ENCODE data around the gene EYA2. TPM values are rescaled to one million over a fixed set of nuclear protein-coding genes. Genes with fewer than 3 reads are reported as not detected.
"Not testable (repeated sequence)": the region's sequence is repeated elsewhere in the genome, so short reads cannot be mapped to it uniquely, and the experiment has no call there.

The EYA2 gene
- total RNA-seq, 4 donors from 2014 or later: 0.60 to 4.0 (median 0.99) TPM

DNA sequence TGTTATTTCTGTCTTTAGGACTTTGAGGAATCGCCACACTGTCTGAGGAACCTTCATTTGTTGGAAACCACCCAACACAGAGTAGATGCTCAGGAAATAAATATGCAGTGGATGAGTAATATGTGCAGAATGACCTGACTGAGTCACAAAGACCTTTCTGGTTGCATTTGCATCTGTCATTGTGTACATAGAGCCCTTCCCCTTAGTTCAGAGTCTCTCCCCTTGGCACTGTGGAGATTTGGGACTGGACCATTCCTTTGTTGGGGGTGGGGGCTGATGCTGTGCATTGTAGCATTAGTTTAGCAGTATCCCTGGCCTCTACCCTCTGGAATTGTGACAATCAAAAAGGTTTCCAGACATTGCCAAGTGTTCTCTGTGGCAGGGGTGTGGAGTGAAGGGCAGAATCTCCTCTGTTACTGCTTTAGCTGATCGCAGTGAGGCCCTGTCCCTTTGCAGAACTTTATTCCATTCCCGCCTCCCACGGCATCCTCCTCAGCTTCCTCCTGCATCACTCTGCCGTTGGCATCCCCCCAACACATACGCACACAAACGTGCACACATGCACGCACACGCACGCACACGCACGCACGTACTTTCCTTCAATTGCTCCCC, 64.5 kb downstream of the EYA2 start:
- H3K36me3 ChIP-seq: no peaks in the 10 kb centered on the region
- intact Hi-C loops (cut with DNase I; ENCODE audit: low total_unique reads) (no loop called here), in situ Hi-C loops (cut with MboI; ENCODE audit: low sequenced_read_pairs in 4 of 4) (no loop called here)
- TF ChIP-seq POLR2A (IDR thresholded peaks at IDR 0.05): no peak
- TF ChIP-seq, protein P1, sequence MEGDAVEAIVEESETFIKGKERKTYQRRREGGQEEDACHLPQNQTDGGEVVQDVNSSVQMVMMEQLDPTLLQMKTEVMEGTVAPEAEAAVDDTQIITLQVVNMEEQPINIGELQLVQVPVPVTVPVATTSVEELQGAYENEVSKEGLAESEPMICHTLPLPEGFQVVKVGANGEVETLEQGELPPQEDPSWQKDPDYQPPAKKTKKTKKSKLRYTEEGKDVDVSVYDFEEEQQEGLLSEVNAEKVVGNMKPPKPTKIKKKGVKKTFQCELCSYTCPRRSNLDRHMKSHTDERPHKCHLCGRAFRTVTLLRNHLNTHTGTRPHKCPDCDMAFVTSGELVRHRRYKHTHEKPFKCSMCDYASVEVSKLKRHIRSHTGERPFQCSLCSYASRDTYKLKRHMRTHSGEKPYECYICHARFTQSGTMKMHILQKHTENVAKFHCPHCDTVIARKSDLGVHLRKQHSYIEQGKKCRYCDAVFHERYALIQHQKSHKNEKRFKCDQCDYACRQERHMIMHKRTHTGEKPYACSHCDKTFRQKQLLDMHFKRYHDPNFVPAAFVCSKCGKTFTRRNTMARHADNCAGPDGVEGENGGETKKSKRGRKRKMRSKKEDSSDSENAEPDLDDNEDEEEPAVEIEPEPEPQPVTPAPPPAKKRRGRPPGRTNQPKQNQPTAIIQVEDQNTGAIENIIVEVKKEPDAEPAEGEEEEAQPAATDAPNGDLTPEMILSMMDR (IDR thresholded peaks at IDR 0.05 in 4 of 5, conservative IDR thresholded peaks at IDR 0.05 in 1 of 5): no peak
- ATAC-seq (no peak), DNase-seq (no peak)
- no peak overlapping the region for H3K4me3 ChIP-seq
- H3K9me3 ChIP-seq: peaks cover 0 to 4% (median 0%) of the 10 kb centered on the region in 3 donors
- peaks cover 0 to 3% (median 0%) of the 10 kb centered on the region in 3 donors for H3K27me3 ChIP-seq
- H3K4me1 ChIP-seq: no peaks in the 10 kb centered on the region
- H3K27ac ChIP-seq: no peak overlapping the region

DNA sequence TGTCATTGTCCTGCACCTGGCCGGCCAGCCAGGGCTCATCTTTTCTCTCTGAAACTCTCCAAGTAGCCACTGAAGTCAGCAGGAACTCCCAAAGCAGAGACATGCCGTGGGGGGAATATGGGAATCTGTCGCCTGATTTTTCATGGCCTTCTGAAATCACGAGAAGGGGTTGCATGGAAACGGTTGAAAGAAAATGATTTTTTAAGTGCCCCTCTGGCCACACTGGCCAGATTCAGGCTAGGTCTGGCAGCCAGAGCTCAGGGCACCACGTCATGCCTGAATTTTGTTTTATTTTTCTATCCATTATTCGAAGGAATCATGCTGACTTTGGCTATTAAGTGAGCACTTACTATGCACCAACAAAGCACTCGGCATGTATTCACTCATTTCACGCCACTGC, 65.2 kb downstream of the EYA2 start:
- ATAC-seq (no peak), DNase-seq (no peak)
- no peaks in the 10 kb centered on the region for H3K36me3 ChIP-seq
- H3K4me1 ChIP-seq: no peaks in the 10 kb centered on the region
- H3K27me3 ChIP-seq: peaks cover 0 to 3% (median 0%) of the 10 kb centered on the region in 3 donors
- intact Hi-C loops (cut with DNase I; ENCODE audit: low total_unique reads) (no loop called here), in situ Hi-C loops (cut with MboI; ENCODE audit: low sequenced_read_pairs in 4 of 4) (no loop called here)
- H3K27ac ChIP-seq: no peak overlapping the region
- peaks cover 0 to 4% (median 0%) of the 10 kb centered on the region in 3 donors for H3K9me3 ChIP-seq
- TF ChIP-seq, protein P1 (IDR thresholded peaks at IDR 0.05 in 4 of 5, conservative IDR thresholded peaks at IDR 0.05 in 1 of 5): no peak
- no peak for TF ChIP-seq POLR2A (IDR thresholded peaks at IDR 0.05)
- H3K4me3 ChIP-seq: no peak overlapping the region

DNA sequence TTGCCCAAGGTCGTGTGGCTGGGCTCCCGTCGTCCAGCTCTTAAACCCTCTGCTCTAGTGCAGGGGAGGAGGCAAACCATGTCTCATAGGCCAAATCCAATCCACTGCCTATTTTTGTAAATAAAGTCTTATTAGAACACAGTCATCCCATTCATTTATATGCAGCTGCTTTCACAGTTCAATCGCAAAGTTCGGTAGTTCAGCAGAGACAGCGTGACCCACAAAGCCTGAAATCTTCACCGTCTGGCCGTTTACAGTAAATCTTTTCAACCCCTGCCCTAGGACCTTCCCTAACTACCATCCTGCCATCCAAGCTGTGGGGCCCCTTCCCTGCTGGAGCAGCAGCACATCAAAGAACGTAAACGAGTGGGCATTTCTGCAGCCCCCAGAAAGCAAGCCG, 65.9 kb downstream of the EYA2 start:
- DNase-seq (no peak), ATAC-seq (no peak)
- peaks cover 0 to 3% (median 0%) of the 10 kb centered on the region in 3 donors for H3K27me3 ChIP-seq
- no peak overlapping the region for H3K4me3 ChIP-seq
- in situ Hi-C loops (cut with MboI; ENCODE audit: low sequenced_read_pairs in 4 of 4) (no loop called here), intact Hi-C loops (cut with DNase I; ENCODE audit: low total_unique reads) (no loop called here)
- no peaks in the 10 kb centered on the region for H3K36me3 ChIP-seq
- peaks cover 0 to 4% (median 0%) of the 10 kb centered on the region in 3 donors for H3K9me3 ChIP-seq
- H3K27ac ChIP-seq: no peak overlapping the region
- TF ChIP-seq, protein P1 (IDR thresholded peaks at IDR 0.05 in 4 of 5, conservative IDR thresholded peaks at IDR 0.05 in 1 of 5): no peak
- TF ChIP-seq POLR2A (IDR thresholded peaks at IDR 0.05): no peak
- H3K4me1 ChIP-seq: no peaks in the 10 kb centered on the region

DNA sequence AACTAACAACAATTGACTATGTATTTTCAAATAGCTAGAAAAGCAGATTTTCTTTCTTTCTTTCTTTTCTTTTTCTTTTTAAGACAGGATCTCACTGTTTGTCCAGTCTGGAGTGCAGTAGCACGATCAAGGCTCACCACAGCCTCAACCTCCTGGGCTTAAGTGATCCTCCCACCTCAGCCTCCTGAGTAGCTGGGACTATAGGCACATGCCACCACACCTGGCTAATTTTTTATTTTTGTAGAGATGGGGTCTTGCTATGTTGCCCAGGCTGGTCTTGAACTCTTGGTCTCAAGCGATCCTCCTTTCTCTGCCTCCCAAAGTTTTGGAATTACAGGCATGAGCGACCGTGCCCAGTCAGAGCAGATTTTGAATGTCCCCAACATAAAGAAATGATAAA, 67.3 kb downstream of the EYA2 start:
- H3K4me3 ChIP-seq; ATAC-seq; intact Hi-C loops (cut with DNase I; ENCODE audit: low total_unique reads); H3K4me1 ChIP-seq; in situ Hi-C loops (cut with MboI; ENCODE audit: low sequenced_read_pairs in 4 of 4); H3K9me3 ChIP-seq; H3K36me3 ChIP-seq; H3K27me3 ChIP-seq; DNase-seq; H3K27ac ChIP-seq: not testable (repeated sequence)

DNA sequence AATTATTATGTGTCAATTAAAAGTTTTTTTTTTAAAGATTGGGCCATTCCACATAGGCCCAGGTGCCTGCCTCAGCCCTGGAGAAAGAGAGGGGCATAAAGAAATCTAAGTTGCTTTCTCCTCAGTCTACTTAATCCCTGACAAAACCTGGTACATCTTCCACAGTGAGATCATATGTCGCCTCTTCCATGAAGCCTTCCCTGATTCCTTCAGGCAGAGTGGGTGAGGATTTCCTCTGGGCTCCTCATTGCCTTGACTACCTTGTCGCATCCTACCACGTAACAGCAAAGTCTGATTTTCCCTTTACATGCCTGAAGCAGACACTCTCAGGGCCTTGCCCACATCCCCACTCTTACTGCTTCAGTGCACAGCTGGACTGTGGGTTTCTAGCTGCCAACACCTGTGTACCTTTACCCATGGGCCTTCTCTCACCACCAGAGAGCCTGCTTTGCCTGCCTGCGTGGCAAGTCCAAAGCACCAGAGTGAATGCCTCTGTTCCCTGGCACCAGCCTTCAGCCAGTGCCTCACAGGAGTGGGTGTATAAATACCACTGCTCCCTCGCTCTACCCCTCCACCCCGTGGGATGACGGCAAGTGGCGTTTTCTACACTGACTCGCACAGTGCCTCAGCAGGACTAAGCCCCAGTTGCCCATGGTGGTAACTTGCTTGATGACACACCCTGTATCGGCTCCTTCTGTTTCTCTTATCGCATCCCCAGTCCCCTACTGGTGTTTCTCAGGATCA, 68.0 kb downstream of the EYA2 start:
- Histone ChIP-seq H3K27me3 (peaks cover 0 to 3% (median 0%) of the 10 kb centered on the region in 3 donors), H3K36me3 (no peaks in the 10 kb centered on the region), H3K4me3 (no peak overlapping the region), H3K9me3 (no peaks in the 10 kb centered on the region), H3K27ac (no peak overlapping the region), H3K4me1 (no peaks in the 10 kb centered on the region)
- ATAC-seq (no peak), DNase-seq (no peak)
- intact Hi-C loops (cut with DNase I; ENCODE audit: low total_unique reads) (no loop called here), in situ Hi-C loops (cut with MboI; ENCODE audit: low sequenced_read_pairs in 4 of 4) (no loop called here)
- no peak for TF ChIP-seq POLR2A (IDR thresholded peaks at IDR 0.05)
- TF ChIP-seq, protein P1 (IDR thresholded peaks at IDR 0.05 in 4 of 5, conservative IDR thresholded peaks at IDR 0.05 in 1 of 5): no peak
